AG04450 (cell line): ENCODE data around the gene WASL. TPM values are rescaled to one million over a fixed set of nuclear protein-coding genes. Genes with fewer than 3 reads are reported as not detected.

Source experiments
- CTCF ChIA-PET: fragments of 300-600, 350-600 bp; formaldehyde crosslinking; extraction: SDS; loops from one replicate; lab custom pipeline; 2022; ENCODE audit warnings: antibody characterized with exemption, inconsistent platforms; lab: Charles Lee
- POLR2A ChIA-PET: fragments of 350-600 bp; formaldehyde crosslinking; extraction: SDS; loops from one replicate; lab custom pipeline; 2021; ENCODE audit warnings: antibody characterized with exemption, inconsistent platforms; lab: Yijun Ruan, JAX
- DNase-seq: peaks from one replicate; pipeline ENCODE4 v3.0.0-alpha.2; 2011; ENCODE audit warnings: low read depth, low spot score
- H3K27ac ChIP-seq: one replicate; pipeline ENCODE4 v1.5.1; 2012; ENCODE audit warnings: low read depth, low read length, control low read depth
- H3K27me3 ChIP-seq: one replicate; pipeline ENCODE4 v1.6.0; 2012; ENCODE audit warnings: low read length; ENCODE audit not compliant: control insufficient read depth, insufficient read depth
- H3K4me3 ChIP-seq: 2 replicates; pipeline ENCODE4 v1.5.1; 2011; ENCODE audit warnings: mild to moderate bottlenecking, low read depth, low read length, control low read depth
- H3K9me3 ChIP-seq: 2 replicates; pipeline ENCODE4 v1.5.1; 2012; ENCODE audit warnings: low read length; ENCODE audit not compliant: control insufficient read depth, insufficient read depth
- polyA plus RNA-seq: library from polyadenylated mRNA; depleted of rRNA; stranded (reverse); fragments of >200 nt; gene quantifications from 2 replicates; pipeline ENCODE4 v1.2.3, GENCODE V29; 2011
- TF ChIP-seq, protein P1 (sequence below): IDR thresholded peaks from 2 replicates; pipeline ENCODE4 v1.5.1; 2011; ENCODE audit warnings: low read depth, low read length, control low read depth, inconsistent platforms

The WASL gene
- polyA plus RNA-seq, 1 experiment = 11.9 TPM

DNA sequence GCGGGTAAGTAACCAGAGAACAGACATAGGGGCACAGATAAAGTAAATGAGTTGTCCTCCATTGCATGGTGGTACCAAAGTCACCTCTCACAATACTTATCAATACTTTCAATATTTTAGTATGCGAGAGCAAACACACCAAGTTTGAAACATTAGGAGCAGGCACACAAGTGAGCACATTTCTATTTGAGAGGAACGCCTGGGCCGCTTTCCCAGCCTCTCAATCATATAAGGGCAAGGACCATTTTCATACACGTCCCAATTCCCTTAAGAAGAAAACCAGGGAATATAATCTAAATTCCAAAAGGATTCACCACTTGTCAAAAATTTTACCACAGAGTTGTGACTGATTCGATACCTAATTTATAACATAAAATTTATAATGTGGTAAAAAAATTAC lies 85.6 kb downstream of the WASL start:
- TF ChIP-seq, protein P1, sequence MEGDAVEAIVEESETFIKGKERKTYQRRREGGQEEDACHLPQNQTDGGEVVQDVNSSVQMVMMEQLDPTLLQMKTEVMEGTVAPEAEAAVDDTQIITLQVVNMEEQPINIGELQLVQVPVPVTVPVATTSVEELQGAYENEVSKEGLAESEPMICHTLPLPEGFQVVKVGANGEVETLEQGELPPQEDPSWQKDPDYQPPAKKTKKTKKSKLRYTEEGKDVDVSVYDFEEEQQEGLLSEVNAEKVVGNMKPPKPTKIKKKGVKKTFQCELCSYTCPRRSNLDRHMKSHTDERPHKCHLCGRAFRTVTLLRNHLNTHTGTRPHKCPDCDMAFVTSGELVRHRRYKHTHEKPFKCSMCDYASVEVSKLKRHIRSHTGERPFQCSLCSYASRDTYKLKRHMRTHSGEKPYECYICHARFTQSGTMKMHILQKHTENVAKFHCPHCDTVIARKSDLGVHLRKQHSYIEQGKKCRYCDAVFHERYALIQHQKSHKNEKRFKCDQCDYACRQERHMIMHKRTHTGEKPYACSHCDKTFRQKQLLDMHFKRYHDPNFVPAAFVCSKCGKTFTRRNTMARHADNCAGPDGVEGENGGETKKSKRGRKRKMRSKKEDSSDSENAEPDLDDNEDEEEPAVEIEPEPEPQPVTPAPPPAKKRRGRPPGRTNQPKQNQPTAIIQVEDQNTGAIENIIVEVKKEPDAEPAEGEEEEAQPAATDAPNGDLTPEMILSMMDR = no peak
- no peak for DNase-seq
- ChIA-PET POLR2A (no interaction called here), CTCF (no interaction called here)
- Histone ChIP-seq H3K9me3 (no peaks in the 10 kb centered on the region), H3K4me3 (no peak overlapping the region), H3K27me3 (no peaks in the 10 kb centered on the region), H3K27ac (no peak overlapping the region)

DNA sequence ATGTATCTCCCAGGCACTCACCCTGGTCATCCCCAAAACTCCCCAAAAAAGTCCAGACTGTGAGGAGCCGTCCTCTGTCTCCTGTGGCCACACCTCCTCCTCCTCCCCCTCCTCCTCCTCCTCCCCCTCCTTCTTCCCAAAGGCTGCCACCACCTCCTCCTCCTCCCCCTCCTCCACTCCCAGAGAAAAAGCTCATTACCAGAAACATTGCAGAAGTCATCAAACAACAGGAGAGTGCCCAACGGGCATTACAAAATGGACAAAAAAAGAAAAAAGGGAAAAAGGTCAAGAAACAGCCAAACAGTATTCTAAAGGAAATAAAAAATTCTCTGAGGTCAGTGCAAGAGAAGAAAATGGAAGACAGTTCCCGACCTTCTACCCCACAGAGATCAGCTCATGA lies 86.0 kb downstream of the WASL start:
- ChIA-PET POLR2A (no interaction called here), CTCF (interaction anchor here (1.5 kb wide), 1 partner anchor 136 kb away, joined by 3 read pairs; no protein-coding TSS in a partner anchor)
- TF ChIP-seq, protein P1 = no peak
- no peaks in the 10 kb centered on the region for H3K9me3 ChIP-seq
- H3K27me3 ChIP-seq = no peaks in the 10 kb centered on the region
- H3K27ac ChIP-seq = no peak overlapping the region
- DNase-seq = no peak
- H3K4me3 ChIP-seq = no peak overlapping the region

DNA sequence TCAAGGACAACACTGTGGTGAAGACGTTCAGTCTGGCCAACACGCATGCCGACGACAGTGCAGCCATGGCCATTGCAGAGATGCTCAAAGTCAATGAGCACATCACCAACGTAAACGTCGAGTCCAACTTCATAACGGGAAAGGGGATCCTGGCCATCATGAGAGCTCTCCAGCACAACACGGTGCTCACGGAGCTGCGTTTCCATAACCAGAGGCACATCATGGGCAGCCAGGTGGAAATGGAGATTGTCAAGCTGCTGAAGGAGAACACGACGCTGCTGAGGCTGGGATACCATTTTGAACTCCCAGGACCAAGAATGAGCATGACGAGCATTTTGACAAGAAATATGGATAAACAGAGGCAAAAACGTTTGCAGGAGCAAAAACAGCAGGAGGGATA lies 86.5 kb downstream of the WASL start:
- no peaks in the 10 kb centered on the region for H3K9me3 ChIP-seq
- CTCF ChIA-PET = interaction anchor here (1.2 to 1.5 kb wide), 2 partner anchors 38 to 136 kb away, joined by 3 read pairs; no protein-coding TSS in a partner anchor
- no peaks in the 10 kb centered on the region for H3K27me3 ChIP-seq
- no peak overlapping the region for H3K27ac ChIP-seq
- POLR2A ChIA-PET = no interaction called here
- TF ChIP-seq, protein P1 = no peak
- no peak for DNase-seq
- H3K4me3 ChIP-seq = no peak overlapping the region

DNA sequence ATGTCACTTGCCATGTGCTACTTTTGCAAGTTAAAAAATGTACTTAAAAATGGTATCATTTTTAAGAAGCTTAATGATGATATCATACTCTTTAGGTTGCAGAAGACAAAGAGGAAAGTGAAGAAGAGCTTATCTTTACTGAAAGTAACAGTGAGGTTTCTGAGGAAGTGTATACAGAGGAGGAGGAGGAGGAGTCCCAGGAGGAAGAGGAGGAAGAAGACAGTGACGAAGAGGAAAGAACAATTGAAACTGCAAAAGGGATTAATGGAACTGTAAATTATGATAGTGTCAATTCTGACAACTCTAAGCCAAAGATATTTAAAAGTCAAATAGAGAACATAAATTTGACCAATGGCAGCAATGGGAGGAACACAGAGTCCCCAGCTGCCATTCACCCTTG lies 87.0 kb downstream of the WASL start:
- CTCF ChIA-PET = interaction anchor here (0.5 to 1.5 kb wide), 4 partner anchors 21 to 207 kb away, joined by 3 to 4 read pairs (median 3); no protein-coding TSS in a partner anchor
- H3K4me3 ChIP-seq = no peak overlapping the region

More for the DNA sequence above, 87.0 kb downstream of the WASL start:
- POLR2A ChIA-PET = no interaction called here
- no peak for DNase-seq
- Histone ChIP-seq H3K27me3 (no peaks in the 10 kb centered on the region), H3K9me3 (no peaks in the 10 kb centered on the region), H3K27ac (no peak overlapping the region)
- TF ChIP-seq, protein P1 = no peak
